Pancreas (tissue), 10 donors: ENCODE data around the gene ARCN1. TPM values are rescaled to one million over a fixed set of nuclear protein-coding genes. Genes with fewer than 3 reads are reported as not detected.

Experiments used
- ATAC-seq, 4 donors: fragments of 200-7000 bp; cut with Tn5 transposase; one replicate each; pipeline versions ENCODE4 v1.8.0 to v1.9.1; 2020; ENCODE audit warnings: mild to moderate bottlenecking in 4 of 4, moderate library complexity in 4 of 4
- DNase-seq, 6 donors: peaks; one replicate each; pipeline ENCODE4 v3.0.0-alpha.2; 2020
- FAIRE-seq: peaks from 2 replicates; lab custom pipeline; 2012; peaks lifted over from hg19 to GRCh38; lab: Jason Lieb, UNC
- H3K27ac ChIP-seq, 4 donors: fragments of 200-600 bp; sonication (generic); 1 replicate in 3 of 4; 2 replicates in 1 of 4; pipeline versions ENCODE4 v1.5.0 to v1.8.0; 2020
- H3K27me3 ChIP-seq, 4 donors: fragments of 200-600 bp; one replicate each; pipeline ENCODE4 v1.8.0; 2021
- H3K36me3 ChIP-seq, 3 donors: fragments of 200-600 bp; sonication (generic) in 1 of 3; one replicate each; pipeline versions ENCODE4 v1.5.0 to v1.8.0; 2020 to 2021
- H3K4me1 ChIP-seq, 3 donors: fragments of 200-600 bp; one replicate each; pipeline ENCODE4 v1.8.0; 2021
- H3K4me3 ChIP-seq, 4 donors: fragments of 200-600 bp; sonication (generic) in 2 of 4; one replicate each; pipeline versions ENCODE4 v1.5.0 to v1.8.0; 2020 to 2021
- H3K9me3 ChIP-seq, 4 donors: fragments of 200-600 bp; one replicate each; pipeline ENCODE4 v1.8.0; 2021
- WGBS, 2 donors: extraction: QIAGEN DNeasy Blood & Tissue Kit; methylation state at CpG; one replicate each; pipeline ENCODE4 v1.1.7; 2013; 5-methylcytosine and 5-hydroxymethylcytosine counted together
- intact Hi-C, 3 donors: fragments of 100-400 bp; cut with DNase I; formaldehyde crosslinking; loops; one replicate each; pipeline versions ENCODE4 v1.11.1 to v1.14.2; 2022
- polyA plus RNA-seq, 2 donors: library from polyadenylated mRNA; stranded (reverse); fragments of 200-250 nt; gene quantifications; one replicate each; pipeline ENCODE4 v1.2.3, GENCODE V29; 2013
- total RNA-seq, 6 donors: library from RNA; stranded (reverse); fragmentation: NEBNext Ultra II Directional in 4 of 6; extraction: Animal tissue kit (Norgen Biotek cat#: 25700) in 4 of 6; gene quantifications; one replicate each; pipeline versions ENCODE4 v1.2.1 to v1.2.4, GENCODE V29; 2021 to 2023
- TF ChIP-seq, protein P1 (sequence below), 4 donors: fragments of 200-600 bp; sonication (generic) in 3 of 4; IDR thresholded peaks; one replicate each; pipeline versions ENCODE4 v1.5.0 to v1.8.0; 2021; ENCODE audit warnings: antibody characterized with exemption in 4 of 4
- donor health status: healthy with polysubstance abuse.
- donor health status: DM: no; HTN: no; CAD: no; lungs with moderate emphysema.
- donor health status: DM: no; HTN: no; CAD: no.
- donor health status: control.
- donor health status: control.
- donor health status: Bipolar disorder and iron deficiency.
- donor health status: DM: yes; HTN: yes; CAD: no.
- donor health status: DM: no; HTN: no; CAD: no.
- donor health status: DM: no; HTN: no; CAD: no.
- donor health status: DM: yes; HTN: yes; CAD: no.

The ARCN1 gene
- total and polyA plus RNA-seq, 8 donors, result 39.8 to 105 (median 86.3) TPM

DNA sequence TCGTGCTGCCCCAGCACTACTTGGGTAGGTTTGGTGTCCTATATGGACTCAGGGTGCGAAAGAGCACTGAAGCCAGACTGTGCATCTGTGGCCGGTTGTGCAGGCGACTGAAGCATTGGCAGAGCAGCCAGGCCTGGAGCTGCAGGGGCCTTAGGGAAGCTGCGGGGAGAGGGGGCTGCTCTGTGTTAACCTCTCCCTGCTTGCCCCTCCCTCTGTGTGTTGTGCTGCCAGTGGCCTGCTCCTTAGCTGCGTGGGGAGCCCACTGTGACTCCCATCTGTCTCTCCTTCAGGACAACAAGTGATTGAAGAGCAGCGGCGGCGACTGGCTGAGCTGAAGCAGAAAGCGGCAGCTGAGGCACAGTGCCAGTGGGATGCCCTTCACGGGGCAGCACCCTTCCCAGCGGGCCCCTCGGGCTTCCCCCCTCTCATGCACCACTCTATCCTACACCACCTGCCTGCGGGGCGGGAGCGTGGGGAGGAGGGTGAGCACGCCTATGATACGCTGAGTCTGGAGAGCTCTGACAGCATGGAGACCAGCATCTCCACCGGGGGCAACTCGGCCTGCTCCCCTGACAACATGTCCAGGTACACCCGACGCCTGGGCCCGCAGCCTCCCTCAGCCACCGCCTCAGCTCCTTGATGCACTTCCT lies 73.0 kb downstream of the ARCN1 start:
- intact Hi-C loops, result no loop called here
- no peak overlapping the region for H3K4me3 ChIP-seq
- no peaks in the 10 kb centered on the region for H3K27me3 ChIP-seq
- no peaks in the 10 kb centered on the region for H3K9me3 ChIP-seq
- TF ChIP-seq, protein P1, sequence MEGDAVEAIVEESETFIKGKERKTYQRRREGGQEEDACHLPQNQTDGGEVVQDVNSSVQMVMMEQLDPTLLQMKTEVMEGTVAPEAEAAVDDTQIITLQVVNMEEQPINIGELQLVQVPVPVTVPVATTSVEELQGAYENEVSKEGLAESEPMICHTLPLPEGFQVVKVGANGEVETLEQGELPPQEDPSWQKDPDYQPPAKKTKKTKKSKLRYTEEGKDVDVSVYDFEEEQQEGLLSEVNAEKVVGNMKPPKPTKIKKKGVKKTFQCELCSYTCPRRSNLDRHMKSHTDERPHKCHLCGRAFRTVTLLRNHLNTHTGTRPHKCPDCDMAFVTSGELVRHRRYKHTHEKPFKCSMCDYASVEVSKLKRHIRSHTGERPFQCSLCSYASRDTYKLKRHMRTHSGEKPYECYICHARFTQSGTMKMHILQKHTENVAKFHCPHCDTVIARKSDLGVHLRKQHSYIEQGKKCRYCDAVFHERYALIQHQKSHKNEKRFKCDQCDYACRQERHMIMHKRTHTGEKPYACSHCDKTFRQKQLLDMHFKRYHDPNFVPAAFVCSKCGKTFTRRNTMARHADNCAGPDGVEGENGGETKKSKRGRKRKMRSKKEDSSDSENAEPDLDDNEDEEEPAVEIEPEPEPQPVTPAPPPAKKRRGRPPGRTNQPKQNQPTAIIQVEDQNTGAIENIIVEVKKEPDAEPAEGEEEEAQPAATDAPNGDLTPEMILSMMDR (IDR thresholded peaks at IDR 0.05), result no peak
- H3K27ac ChIP-seq, result no peak overlapping the region
- peaks cover 0 to 31% (median 9%) of the 10 kb centered on the region in 3 donors for H3K36me3 ChIP-seq
- FAIRE-seq (no peak), ATAC-seq (no peak), DNase-seq (no peak)
- peaks cover 5 to 32% (median 19%) of the 10 kb centered on the region in 3 donors for H3K4me1 ChIP-seq
- 94 to 95% methylated on average over 24 of the region's 24 CpGs for WGBS, 2 donors

DNA sequence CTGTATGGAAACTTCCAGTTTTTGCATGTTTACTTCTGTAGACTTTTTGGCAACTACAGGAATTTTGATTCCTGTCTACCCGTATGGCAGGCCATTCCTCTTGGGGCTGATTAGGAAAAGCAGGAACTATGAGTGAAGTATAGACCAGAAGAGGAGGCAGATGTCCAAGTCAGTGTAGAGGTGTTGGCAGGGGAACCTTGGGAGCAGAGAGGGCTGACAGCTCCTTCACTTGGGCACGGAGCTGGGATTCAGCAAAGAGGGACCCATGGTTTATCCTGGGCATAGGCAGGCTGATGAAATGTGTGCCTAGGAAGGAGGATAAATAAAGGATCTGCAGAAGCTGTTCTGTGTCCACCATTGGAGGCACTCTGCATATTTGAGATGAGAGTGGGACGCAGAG lies 74.2 kb downstream of the ARCN1 start:
- ATAC-seq (no peak), FAIRE-seq (no peak), DNase-seq (no peak)
- TF ChIP-seq, protein P1 (IDR thresholded peaks at IDR 0.05), result no peak
- H3K27me3 ChIP-seq, result no peaks in the 10 kb centered on the region
- 64 to 66% methylated on average over 3 of the region's 3 CpGs for WGBS, 2 donors
- H3K4me3 ChIP-seq, result no peak overlapping the region
- H3K4me1 ChIP-seq, result peaks cover 5 to 23% (median 14%) of the 10 kb centered on the region in 3 donors
- peaks cover 0 to 43% (median 9%) of the 10 kb centered on the region in 3 donors for H3K36me3 ChIP-seq
- H3K9me3 ChIP-seq, result no peaks in the 10 kb centered on the region
- no peak overlapping the region for H3K27ac ChIP-seq
- intact Hi-C loops, result no loop called here

DNA sequence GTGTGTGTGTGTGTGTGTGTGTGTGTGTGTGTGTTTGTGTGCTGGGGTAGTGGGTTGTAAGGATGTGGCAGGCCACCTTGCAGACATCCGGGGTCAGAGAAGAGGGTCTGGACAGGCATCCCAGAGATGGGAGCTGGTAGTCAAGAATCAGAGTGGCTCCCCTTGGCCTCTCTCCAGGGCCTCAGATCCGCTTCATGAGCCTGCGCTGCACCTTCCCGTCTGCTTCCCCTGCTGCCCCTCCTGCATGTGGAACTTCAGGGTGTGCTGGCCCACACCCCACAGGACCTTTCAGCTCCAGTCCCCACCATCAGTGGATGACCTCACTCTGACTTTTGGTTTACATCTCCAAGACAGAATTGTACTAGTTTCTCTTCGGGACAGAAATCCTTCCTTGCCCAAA lies 76.1 kb downstream of the ARCN1 start:
- TF ChIP-seq, protein P1 (IDR thresholded peaks at IDR 0.05), result no peak
- peak in 1 of 6 donors; percentile 28 for DNase-seq
- WGBS, 2 donors, result 90 to 91% methylated on average over 5 of the region's 5 CpGs
- no peak overlapping the region for H3K4me3 ChIP-seq
- H3K4me1 ChIP-seq, result peaks cover 0 to 4% (median 0%) of the 10 kb centered on the region in 3 donors
- no peak overlapping the region for H3K27ac ChIP-seq
- no peak for FAIRE-seq
- intact Hi-C loops, result no loop called here
- H3K27me3 ChIP-seq, result no peaks in the 10 kb centered on the region
- peaks cover 0 to 44% (median 9%) of the 10 kb centered on the region in 3 donors for H3K36me3 ChIP-seq
- H3K9me3 ChIP-seq, result no peaks in the 10 kb centered on the region
- no peak for ATAC-seq

DNA sequence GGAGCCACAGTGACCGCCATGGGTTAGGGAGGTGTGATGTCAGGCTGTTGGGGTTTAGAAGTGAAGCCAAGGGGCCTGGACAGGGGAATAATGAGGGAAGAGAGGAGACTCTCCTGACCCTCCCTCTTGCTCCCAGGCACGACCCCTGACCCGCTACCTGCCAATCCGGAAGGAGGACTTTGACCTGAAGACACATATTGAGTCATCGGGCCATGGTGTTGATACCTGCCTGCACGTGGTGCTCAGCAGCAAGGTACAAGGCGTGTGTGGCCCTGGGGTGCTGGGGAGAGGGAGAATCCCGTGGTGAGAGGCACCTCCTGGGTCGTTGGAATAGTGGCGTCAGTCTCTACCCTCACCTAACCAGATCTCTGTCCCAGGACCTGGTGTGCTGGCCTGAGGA lies 77.7 kb downstream of the ARCN1 start:
- ATAC-seq (peak in 1 of 4 donors; percentile 20), DNase-seq (no peak), FAIRE-seq (no peak)
- Histone ChIP-seq H3K4me1 (no peaks in the 10 kb centered on the region), H3K27ac (no peak overlapping the region), H3K27me3 (no peaks in the 10 kb centered on the region), H3K4me3 (no peak overlapping the region), H3K36me3 (peaks cover 0 to 48% (median 4%) of the 10 kb centered on the region in 3 donors), H3K9me3 (no peaks in the 10 kb centered on the region)
- 81 to 84% methylated on average over 10 of the region's 10 CpGs for WGBS, 2 donors
- intact Hi-C loops, result no loop called here
- TF ChIP-seq, protein P1 (IDR thresholded peaks at IDR 0.05), result no peak

DNA sequence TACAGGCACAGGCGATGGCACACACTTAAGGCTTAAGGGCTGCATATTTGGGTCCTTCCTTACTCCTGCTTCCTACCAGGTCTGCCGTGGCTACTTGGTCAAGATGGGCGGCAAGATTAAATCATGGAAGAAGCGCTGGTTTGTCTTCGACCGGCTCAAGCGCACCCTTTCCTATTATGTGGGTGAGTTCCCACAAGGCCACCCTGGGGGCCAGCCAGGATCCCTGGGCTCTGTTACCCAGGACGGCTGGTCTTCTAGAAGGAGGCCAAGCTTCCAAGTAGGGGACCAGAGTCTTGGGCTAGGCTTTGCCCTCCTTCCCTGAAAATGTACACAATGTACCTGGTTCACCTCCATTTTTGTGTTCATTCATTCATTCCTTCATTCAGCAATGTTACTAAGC lies 78.2 kb downstream of the ARCN1 start:
- H3K4me1 ChIP-seq, result no peaks in the 10 kb centered on the region
- FAIRE-seq (no peak), ATAC-seq (no peak), DNase-seq (no peak)
- no peaks in the 10 kb centered on the region for H3K27me3 ChIP-seq
- WGBS, 2 donors, result 93 to 95% methylated on average over 8 of the region's 8 CpGs
- no peak overlapping the region for H3K27ac ChIP-seq
- H3K4me3 ChIP-seq, result no peak overlapping the region
- H3K9me3 ChIP-seq, result no peaks in the 10 kb centered on the region
- TF ChIP-seq, protein P1 (IDR thresholded peaks at IDR 0.05), result no peak
- intact Hi-C loops, result no loop called here
- H3K36me3 ChIP-seq, result peaks cover 0 to 45% (median under 1%) of the 10 kb centered on the region in 3 donors
